H9 (cell line): Measurements from ENCODE around the gene SERPINB3. TPM values are rescaled to one million over a fixed set of nuclear protein-coding genes. Genes with fewer than 3 reads are reported as not detected.

ENCODE experiments used
- DNase-seq: peaks from one replicate; pipeline ENCODE4 v3.0.0-alpha.2; 2017
- H2AFZ ChIP-seq: one replicate; pipeline ENCODE4 v1.6.1; 2013; ENCODE audit warnings: mild to moderate bottlenecking, low read length, control low read depth, moderate library complexity
- H2AK5ac ChIP-seq: 2 replicates; pipeline ENCODE4 v1.6.1; 2013; ENCODE audit warnings: low read length, control low read depth, mixed read lengths; ENCODE audit not compliant: insufficient read length
- H2BK120ac ChIP-seq: one replicate; pipeline ENCODE4 v1.6.1; 2013; ENCODE audit warnings: low read depth, mild to moderate bottlenecking, low read length, control low read depth, inconsistent platforms; ENCODE audit not compliant: poor library complexity, severe bottlenecking
- H2BK12ac ChIP-seq: 2 replicates; pipeline ENCODE4 v1.6.1; 2013; ENCODE audit warnings: low read length, control low read depth, mixed read lengths, low read depth; ENCODE audit not compliant: insufficient read length
- H2BK15ac ChIP-seq: 2 replicates; pipeline ENCODE4 v1.6.1; 2013; ENCODE audit warnings: low read depth, low read length, control low read depth
- H2BK20ac ChIP-seq: one replicate; pipeline ENCODE4 v1.6.1; 2013; ENCODE audit warnings: low read depth, mild to moderate bottlenecking, low read length, control low read depth, inconsistent platforms; ENCODE audit not compliant: poor library complexity, severe bottlenecking
- H2BK5ac ChIP-seq: 2 replicates; pipeline ENCODE4 v1.6.1; 2013; ENCODE audit warnings: low read length, control low read depth, mixed read lengths; ENCODE audit not compliant: insufficient read length
- H3K14ac ChIP-seq: 2 replicates; pipeline ENCODE4 v1.6.1; 2013; ENCODE audit warnings: low read length, control low read depth; ENCODE audit not compliant: insufficient read depth
- H3K18ac ChIP-seq: 2 replicates; pipeline ENCODE4 v1.6.1; 2013; ENCODE audit warnings: low read depth, mild to moderate bottlenecking, mixed read lengths, low read length, control low read depth; ENCODE audit not compliant: insufficient read length
- H3K23ac ChIP-seq: 2 replicates; pipeline ENCODE4 v1.6.1; 2013; ENCODE audit warnings: low read length, control low read depth, mixed read lengths, low read depth; ENCODE audit not compliant: insufficient read length
- H3K23me2 ChIP-seq: 2 replicates; pipeline ENCODE4 v1.6.1; 2013; ENCODE audit warnings: low read depth, mild to moderate bottlenecking, mixed read lengths, low read length, control low read depth; ENCODE audit not compliant: insufficient read length, poor library complexity, severe bottlenecking
- H3K27ac ChIP-seq: 2 replicates; pipeline ENCODE4 v1.5.1; 2013; ENCODE audit warnings: low read length, control low read depth, mixed read lengths, low read depth; ENCODE audit not compliant: insufficient read length
- H3K27me3 ChIP-seq: 2 replicates; pipeline ENCODE4 v1.6.1; 2013; ENCODE audit warnings: low read length, control low read depth, inconsistent platforms; ENCODE audit not compliant: insufficient read depth
- H3K4ac ChIP-seq: 2 replicates; pipeline ENCODE4 v1.6.1; 2013; ENCODE audit warnings: low read depth, mild to moderate bottlenecking, control low read depth, inconsistent platforms, low read length, moderate library complexity
- H3K4me1 ChIP-seq: 2 replicates; pipeline ENCODE4 v1.6.1; 2013; ENCODE audit warnings: low read length, control low read depth, inconsistent platforms; ENCODE audit not compliant: insufficient read depth
- H3K4me2 ChIP-seq: 2 replicates; pipeline ENCODE4 v1.6.1; 2013; ENCODE audit warnings: low read length, control low read depth, mixed read lengths; ENCODE audit not compliant: insufficient read length, insufficient read depth
- H3K56ac ChIP-seq: 2 replicates; pipeline ENCODE4 v1.6.1; 2013; ENCODE audit warnings: low read depth, mild to moderate bottlenecking, mixed read lengths, low read length, control low read depth; ENCODE audit not compliant: insufficient read length
- H3K79me1 ChIP-seq: 2 replicates; pipeline ENCODE4 v1.6.1; 2013; ENCODE audit warnings: low read depth, mild to moderate bottlenecking, moderate library complexity, low read length, control low read depth, inconsistent platforms; ENCODE audit not compliant: insufficient read depth, poor library complexity, severe bottlenecking
- H3K79me2 ChIP-seq: 2 replicates; pipeline ENCODE4 v1.6.1; 2013; ENCODE audit warnings: low read length, control low read depth, inconsistent platforms; ENCODE audit not compliant: insufficient read depth
- H3K9ac ChIP-seq: 2 replicates; pipeline ENCODE4 v1.6.1; 2013; ENCODE audit warnings: low read length, control low read depth, mixed read lengths; ENCODE audit not compliant: insufficient read length; ENCODE audit errors: extremely low read depth
- H3K9me3 ChIP-seq: one replicate; pipeline ENCODE4 v1.6.1; 2013; ENCODE audit warnings: low read depth, low read length, inconsistent platforms; ENCODE audit not compliant: control insufficient read depth
- H3T11ph ChIP-seq: one replicate; pipeline ENCODE4 v1.6.1; 2013; ENCODE audit warnings: mild to moderate bottlenecking, low read length, control low read depth, inconsistent platforms
- H4K20me1 ChIP-seq: one replicate; pipeline ENCODE4 v1.6.1; 2013; ENCODE audit not compliant: control insufficient read depth, insufficient read length, insufficient read depth
- H4K5ac ChIP-seq: 2 replicates; pipeline ENCODE4 v1.6.1; 2013; ENCODE audit warnings: low read depth, mild to moderate bottlenecking, mixed read lengths, low read length, control low read depth; ENCODE audit not compliant: insufficient read length
- H4K8ac ChIP-seq: replicated peaks from 2 replicates; pipeline ENCODE4 v1.6.1; 2013; ENCODE audit warnings: low read length, control low read depth, mixed read lengths, low read depth; ENCODE audit not compliant: insufficient read length
- H4K91ac ChIP-seq: 2 replicates; pipeline ENCODE4 v1.6.1; 2013; ENCODE audit warnings: low read depth, mild to moderate bottlenecking, moderate library complexity, mixed read lengths, low read length, control low read depth; ENCODE audit not compliant: insufficient read length
- H3K27ac Mint-ChIP-seq, 3 experiments: 2 replicates in 2 of 3; 3 replicates in 1 of 3; pipeline ENCODE4 v1.8.0; 2020 to 2021; ENCODE audit warnings: mixed read lengths in 3 of 3, mild to moderate bottlenecking in 1 of 3, moderate library complexity in 1 of 3
- H3K27me3 Mint-ChIP-seq: 2 replicates; pipeline ENCODE4 v1.8.0; 2021; ENCODE audit warnings: low read depth, mild to moderate bottlenecking, moderate library complexity, mixed read lengths
- H3K36me3 Mint-ChIP-seq, 3 experiments: 2 replicates in 2 of 3; 3 replicates in 1 of 3; pipeline ENCODE4 v1.8.0; 2020 to 2021; ENCODE audit warnings: low read depth in 3 of 3, mixed read lengths in 3 of 3; ENCODE audit not compliant: insufficient read depth in 1 of 3
- H3K4me1 Mint-ChIP-seq, 2 experiments: 2 replicates each; pipeline ENCODE4 v1.8.0; 2020; ENCODE audit warnings: mixed read lengths in 2 of 2
- H3K4me3 Mint-ChIP-seq, 2 experiments: 2 replicates in 1 of 2; 3 replicates in 1 of 2; pipeline ENCODE4 v1.8.0; 2020 to 2021; ENCODE audit warnings: mild to moderate bottlenecking in 2 of 2, mixed read lengths in 2 of 2, moderate library complexity in 1 of 2
- H3K9me3 Mint-ChIP-seq, 2 experiments: 2 replicates in 1 of 2; 3 replicates in 1 of 2; pipeline ENCODE4 v1.8.0; 2020; ENCODE audit warnings: mild to moderate bottlenecking in 2 of 2, mixed read lengths in 2 of 2, moderate library complexity in 1 of 2
- CTCF ChIP-seq: fragments of 200-600 bp; sonication (generic); conservative IDR thresholded peaks from 3 replicates; pipeline ENCODE4 v1.8.0; 2021; ENCODE audit warnings: antibody characterized with exemption, mild to moderate bottlenecking
- WGBS: extraction: QIAGEN DNeasy Blood & Tissue Kit; methylation state at CpG from one replicate; pipeline ENCODE4 v1.1.7; 2013; ENCODE audit warnings: missing lambda C conversion rate, low lambda C conversion rate, mixed read lengths; ENCODE audit not compliant: insufficient read length; ENCODE audit errors: extremely low coverage; 5-methylcytosine and 5-hydroxymethylcytosine counted together
- total RNA-seq: library from RNA; stranded (reverse); gene quantifications from 2 replicates; pipeline ENCODE4 v1.2.1, GENCODE V29; 2021

SERPINB3 gene
- total RNA-seq, 1 experiment from 2014 or later, result 1.7 TPM

- Histone ChIP-seq H3K23me2 (no peaks in the 10 kb centered on the region), H2BK15ac (no peak overlapping the region), H3K14ac (no peak overlapping the region), H3K27ac (no peak overlapping the region), H3K23ac (no peak overlapping the region), H3K4me2 (no peak overlapping the region), H3K9ac (no peak overlapping the region), H4K8ac (no peak overlapping the region), H4K5ac (no peak overlapping the region), H3K18ac (no peak overlapping the region), H3K4me1 (peaks cover 4% of the 10 kb centered on the region; the same call in 1 of the 2 replicates), H3K56ac (no peak overlapping the region), H2BK5ac (no peak overlapping the region), H3T11ph (no peak overlapping the region), H2BK20ac (no peak overlapping the region), H2AK5ac (no peak overlapping the region), H3K27me3 (no peaks in the 10 kb centered on the region), H4K20me1 (no peaks in the 10 kb centered on the region), H2BK12ac (no peak overlapping the region), H2AFZ (no peak overlapping the region), H2BK120ac (no peak overlapping the region), H3K79me1 (no peaks in the 10 kb centered on the region), H4K91ac (no peak overlapping the region), H3K4ac (no peak overlapping the region), H3K79me2 (no peaks in the 10 kb centered on the region), H3K9me3 (no peaks in the 10 kb centered on the region)
- H3K27me3 Mint-ChIP-seq, result no peaks in the 10 kb centered on the region; the same call in 1 of the 2 replicates
- peaks cover 9 to 13% of the 10 kb centered on the region in 2 experiments for H3K9me3 Mint-ChIP-seq
- no peak for TF ChIP-seq CTCF
- peaks cover 4 to 26% (median 6%) of the 10 kb centered on the region in 3 experiments; a peak in 6 of 7 replicates for H3K36me3 Mint-ChIP-seq
- H3K4me3 Mint-ChIP-seq, result no peak overlapping the region
- no peak overlapping the region for H3K27ac Mint-ChIP-seq
- H3K4me1 Mint-ChIP-seq, result peaks cover 16% of the 10 kb centered on the region in 2 experiments
- no peak for DNase-seq
- WGBS, result no CpG with 5 or more reads among the region's 2 CpGs
Observed at GRCh38 chr18:63686871-63687270, 25.2 kb upstream of the SERPINB3 start.
